Kidney tubule cell (primary cell): ENCODE data around the gene PCDHA8.
"Not testable (repeated sequence)": the region's sequence is repeated elsewhere in the genome, so short reads cannot be mapped to it uniquely, and the experiment has no call there.

Experiments used
- DNase-seq: peaks from one replicate; pipeline ENCODE4 v3.0.0-alpha.2; 2018; ENCODE audit warnings: low spot score

PCDHA8 gene

GRCh38 chr5:140829511-140830501, 11.2 kb upstream of the PCDHA8 start:
- not testable (repeated sequence) for DNase-seq

- peak; percentile 28 for DNase-seq
Measured at GRCh38 chr5:140833993-140834392, 7.0 kb upstream of the PCDHA8 start, which contains the start of gene PCDHA7. Gene PCDHA7 (plus strand): TSS chr5:140834269. CDS start chr5:140834384, 115 bp downstream.

- not testable (repeated sequence) for DNase-seq
Measured at GRCh38 chr5:140834439-140835008, 6.5 kb upstream of the PCDHA8 start.

GRCh38 chr5:140835622-140836510, 5.1 kb upstream of the PCDHA8 start:
- DNase-seq = no peak

- DNase-seq = no peak
Measured at GRCh38 chr5:140842798-140843733, 2.1 kb downstream of the PCDHA8 start.

GRCh38 chr5:140848139-140849102, 7.4 kb downstream of the PCDHA8 start, which contains the start of gene PCDHA9:
Gene PCDHA9 (plus strand): TSS chr5:140848382. CDS start chr5:140848496, 114 bp downstream.
- not testable (repeated sequence) for DNase-seq

- not testable (repeated sequence) for DNase-seq
Measured at GRCh38 chr5:140849831-140850634, 9.0 kb downstream of the PCDHA8 start.

- DNase-seq = peak; percentile 68
Measured at GRCh38 chr5:140855772-140856674, 15.0 kb downstream of the PCDHA8 start, which contains the start of gene PCDHA10. Gene PCDHA10 (plus strand): TSS chr5:140855897. CDS start chr5:140856049, 152 bp downstream.

- DNase-seq = no peak
Measured at GRCh38 chr5:140857177-140857986, 16.4 kb downstream of the PCDHA8 start.

- DNase-seq = no peak
Measured at GRCh38 chr5:140857987-140858240, 16.9 kb downstream of the PCDHA8 start.

- no peak for DNase-seq
Measured at GRCh38 chr5:140862441-140863295, 21.7 kb downstream of the PCDHA8 start.

- peak; percentile 42 for DNase-seq
Measured at GRCh38 chr5:140868721-140869554, 28.0 kb downstream of the PCDHA8 start, which contains the start of gene PCDHA11. Gene PCDHA11 (plus strand): TSS chr5:140868957. CDS start chr5:140869104, 147 bp downstream.

- no peak for DNase-seq
Measured at GRCh38 chr5:140869555-140869886, 28.5 kb downstream of the PCDHA8 start.

GRCh38 chr5:140870221-140871201, 29.5 kb downstream of the PCDHA8 start:
- no peak for DNase-seq
